GM21825 (cell line): Measurements from ENCODE around the gene CSF2RB.
"Not testable (repeated sequence)": the region's sequence is repeated elsewhere in the genome, so short reads cannot be mapped to it uniquely, and the experiment has no call there.

Experiments used
- ATAC-seq: cut with Tn5 transposase; IDR thresholded peaks from one replicate; pipeline ENCODE4 v1.9.1; 2021; ENCODE audit warnings: mild to moderate bottlenecking, moderate library complexity; ENCODE audit not compliant: unreplicated experiment

Gene CSF2RB

GRCh38 chr22:36963302-36963701, 49.9 kb downstream of the CSF2RB start:
- no peak for ATAC-seq

GRCh38 chr22:36964106-36964505, 50.7 kb downstream of the CSF2RB start:
- no peak for ATAC-seq

GRCh38 chr22:36965696-36966095, 52.3 kb downstream of the CSF2RB start:
- no peak for ATAC-seq

- no peak for ATAC-seq
Observed at GRCh38 chr22:36966851-36967540, 53.6 kb downstream of the CSF2RB start.

GRCh38 chr22:36968249-36968964, 55.0 kb downstream of the CSF2RB start:
- no peak for ATAC-seq

- no peak for ATAC-seq
Observed at GRCh38 chr22:36971341-36972125, 58.1 kb downstream of the CSF2RB start.

GRCh38 chr22:36976606-36977005, 63.2 kb downstream of the CSF2RB start:
- ATAC-seq = no peak

GRCh38 chr22:36977401-36977861, 64.0 kb downstream of the CSF2RB start:
- no peak for ATAC-seq

- peak; percentile 78 for ATAC-seq
Observed at GRCh38 chr22:36977947-36978660, 64.7 kb downstream of the CSF2RB start.

- no peak for ATAC-seq
Observed at GRCh38 chr22:36979016-36979910, 65.8 kb downstream of the CSF2RB start.

- no peak for ATAC-seq
Observed at GRCh38 chr22:36981247-36981775, 67.9 kb downstream of the CSF2RB start.

- ATAC-seq = no peak
Observed at GRCh38 chr22:36982136-36982535, 68.7 kb downstream of the CSF2RB start.

GRCh38 chr22:36985211-36985889, 71.9 kb downstream of the CSF2RB start:
- no peak for ATAC-seq

GRCh38 chr22:36986242-36986821, 72.9 kb downstream of the CSF2RB start:
- no peak for ATAC-seq

- ATAC-seq = no peak
Observed at GRCh38 chr22:36988075-36988832, 74.8 kb downstream of the CSF2RB start.

- ATAC-seq = not testable (repeated sequence)
Observed at GRCh38 chr22:36989012-36989411, 75.6 kb downstream of the CSF2RB start.
